ENCODE results near the gene FXYD4. TPM values are rescaled to one million over a fixed set of nuclear protein-coding genes. Genes with fewer than 3 reads are reported as not detected.

The FXYD4 gene
- polyA plus RNA-seq, 1 experiment, result not detected

- Histone ChIP-seq H3K9me3 (ENCODE audit: control insufficient read depth, insufficient read depth, low read length) (no peaks in the 10 kb centered on the region; the same call in 1 of the 2 replicates), H3K27ac (ENCODE audit: low read depth, low read length) (no peak overlapping the region), H3K4me3 (ENCODE audit: low read depth, low read length) (no peak overlapping the region), H3K27me3 (ENCODE audit: control insufficient read depth, insufficient read depth, low read length) (no peaks in the 10 kb centered on the region)
- ChIA-PET CTCF (no interaction called here), POLR2A (interaction anchor here (0.6 to 0.7 kb wide), 2 partner anchors 8 to 33 kb away, joined by 3 to 4 read pairs; partner anchors contain the start of gene ZNF487)
- no peak for DNase-seq (ENCODE audit: low read depth, low spot score)
- TF ChIP-seq, protein P1, sequence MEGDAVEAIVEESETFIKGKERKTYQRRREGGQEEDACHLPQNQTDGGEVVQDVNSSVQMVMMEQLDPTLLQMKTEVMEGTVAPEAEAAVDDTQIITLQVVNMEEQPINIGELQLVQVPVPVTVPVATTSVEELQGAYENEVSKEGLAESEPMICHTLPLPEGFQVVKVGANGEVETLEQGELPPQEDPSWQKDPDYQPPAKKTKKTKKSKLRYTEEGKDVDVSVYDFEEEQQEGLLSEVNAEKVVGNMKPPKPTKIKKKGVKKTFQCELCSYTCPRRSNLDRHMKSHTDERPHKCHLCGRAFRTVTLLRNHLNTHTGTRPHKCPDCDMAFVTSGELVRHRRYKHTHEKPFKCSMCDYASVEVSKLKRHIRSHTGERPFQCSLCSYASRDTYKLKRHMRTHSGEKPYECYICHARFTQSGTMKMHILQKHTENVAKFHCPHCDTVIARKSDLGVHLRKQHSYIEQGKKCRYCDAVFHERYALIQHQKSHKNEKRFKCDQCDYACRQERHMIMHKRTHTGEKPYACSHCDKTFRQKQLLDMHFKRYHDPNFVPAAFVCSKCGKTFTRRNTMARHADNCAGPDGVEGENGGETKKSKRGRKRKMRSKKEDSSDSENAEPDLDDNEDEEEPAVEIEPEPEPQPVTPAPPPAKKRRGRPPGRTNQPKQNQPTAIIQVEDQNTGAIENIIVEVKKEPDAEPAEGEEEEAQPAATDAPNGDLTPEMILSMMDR (IDR thresholded peaks at IDR 0.05; ENCODE audit: low read depth, low read length), result no peak
Observed at GRCh38 chr10:43403911-43404703, 32.7 kb downstream of the FXYD4 start.

- Histone ChIP-seq H3K27ac (ENCODE audit: low read depth, low read length) (no peak overlapping the region), H3K27me3 (ENCODE audit: control insufficient read depth, insufficient read depth, low read length) (no peaks in the 10 kb centered on the region), H3K9me3 (ENCODE audit: control insufficient read depth, insufficient read depth, low read length) (no peaks in the 10 kb centered on the region; the same call in 1 of the 2 replicates), H3K4me3 (ENCODE audit: low read depth, low read length) (no peak overlapping the region)
- ChIA-PET POLR2A (interaction anchor here (0.7 kb wide), 1 partner anchor 32 kb away, joined by 4 read pairs; the partner anchor contains the start of gene ZNF487), CTCF (no interaction called here)
- TF ChIP-seq, protein P1 (IDR thresholded peaks at IDR 0.05; ENCODE audit: low read depth, low read length), result no peak
- DNase-seq (ENCODE audit: low read depth, low spot score), result no peak
Observed at GRCh38 chr10:43404704-43405084, 33.3 kb downstream of the FXYD4 start.

GRCh38 chr10:43407148-43407575 is 35.7 kb downstream of the FXYD4 start:
- TF ChIP-seq, protein P1 (IDR thresholded peaks at IDR 0.05; ENCODE audit: low read depth, low read length), result no peak
- CTCF ChIA-PET, result interaction anchor here (0.6 to 1.1 kb wide), 3 partner anchors 11 to 47 kb away, joined by 3 read pairs; no protein-coding TSS in a partner anchor
- no peaks in the 10 kb centered on the region; the same call in 1 of the 2 replicates for H3K9me3 ChIP-seq (ENCODE audit: control insufficient read depth, insufficient read depth, low read length)
- H3K27ac ChIP-seq (ENCODE audit: low read depth, low read length), result peak overlapping the region; percentile 96
- no peak for DNase-seq (ENCODE audit: low read depth, low spot score)
- no peaks in the 10 kb centered on the region for H3K27me3 ChIP-seq (ENCODE audit: control insufficient read depth, insufficient read depth, low read length)
- POLR2A ChIA-PET, result interaction anchor here (0.7 to 1.9 kb wide), 7 partner anchors 9 to 1462 kb away, joined by 3 to 21 read pairs (median 4); partner anchors contain the start of gene ZNF487
- peak overlapping the region; percentile 85 for H3K4me3 ChIP-seq (ENCODE audit: low read depth, low read length)

GRCh38 chr10:43407576-43408330 is 36.3 kb downstream of the FXYD4 start:
- Histone ChIP-seq H3K27ac (ENCODE audit: low read depth, low read length) (peak overlapping the region; percentile 96), H3K9me3 (ENCODE audit: control insufficient read depth, insufficient read depth, low read length) (no peaks in the 10 kb centered on the region; the same call in 1 of the 2 replicates), H3K4me3 (ENCODE audit: low read depth, low read length) (peak overlapping the region; percentile 85), H3K27me3 (ENCODE audit: control insufficient read depth, insufficient read depth, low read length) (no peaks in the 10 kb centered on the region)
- no peak for DNase-seq (ENCODE audit: low read depth, low spot score)
- ChIA-PET CTCF (interaction anchor here (0.6 to 1.1 kb wide), 5 partner anchors 12 to 198 kb away, joined by 3 to 5 read pairs (median 3); partner anchors contain the start of gene ZNF485), POLR2A (interaction anchor here (0.7 to 1.9 kb wide), 7 partner anchors 10 to 1462 kb away, joined by 3 to 21 read pairs (median 4); partner anchors contain the start of gene ZNF487)
- TF ChIP-seq, protein P1 (IDR thresholded peaks at IDR 0.05; ENCODE audit: low read depth, low read length), result peak; percentile 57

All from AG04450 (cell line).